ENCODE measurements around the gene CSTB. TPM values are rescaled to one million over a fixed set of nuclear protein-coding genes. Genes with fewer than 3 reads are reported as not detected.

CSTB gene
- total RNA-seq, 1 donor from 2014 or later, result 42.6 TPM

DNA sequence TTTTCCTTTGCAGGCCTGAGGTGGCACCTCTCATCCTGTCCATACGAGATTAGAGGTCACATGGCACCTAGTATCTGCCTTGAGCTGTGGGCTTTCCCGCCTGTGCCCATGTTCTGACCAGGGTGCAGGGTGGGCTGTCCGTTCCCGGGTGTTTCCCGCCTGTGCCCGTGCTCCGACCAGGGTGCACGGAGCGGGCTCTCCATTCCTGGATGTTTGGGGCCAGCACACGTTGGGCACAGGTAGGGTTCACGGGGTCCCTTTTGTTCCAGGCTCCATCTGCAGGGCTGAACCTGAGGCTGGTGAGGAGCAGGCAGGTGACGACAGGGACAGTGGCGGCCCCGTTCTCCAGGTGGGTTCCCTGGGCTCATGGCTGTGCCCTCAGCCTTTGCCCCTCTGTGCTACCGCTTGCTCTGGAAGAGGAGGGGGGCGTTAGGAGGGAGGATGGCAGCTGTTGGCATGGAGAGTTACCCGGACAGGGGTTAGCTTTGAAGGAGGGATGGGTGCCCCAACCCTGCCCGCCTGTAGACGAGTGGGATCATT is 23.3 kb upstream of the CSTB start:
- Mint-ChIP-seq H3K4me3 (ENCODE audit: low read depth) (no peak overlapping the region), H3K36me3 (ENCODE audit: insufficient read depth) (peaks cover 15% of the 10 kb centered on the region), H3K4me1 (ENCODE audit: low read depth) (no peaks in the 10 kb centered on the region), H3K27ac (no peak overlapping the region), H3K9me3 (ENCODE audit: low read depth) (no peaks in the 10 kb centered on the region), H3K27me3 (no peaks in the 10 kb centered on the region)
- DNase-seq (ENCODE audit: low spot score, unreplicated experiment), result no peak
- no peak for TF ChIP-seq CTCF (IDR thresholded peaks at IDR 0.05; ENCODE audit: unreplicated experiment)

GRCh38 chr21:43797925-43798715 is 22.0 kb upstream of the CSTB start:
- H3K27me3 Mint-ChIP-seq, result no peaks in the 10 kb centered on the region
- no peak overlapping the region for H3K27ac Mint-ChIP-seq
- no peak overlapping the region for H3K4me3 Mint-ChIP-seq (ENCODE audit: low read depth)
- H3K9me3 Mint-ChIP-seq (ENCODE audit: low read depth), result no peaks in the 10 kb centered on the region
- DNase-seq (ENCODE audit: low spot score, unreplicated experiment), result no peak
- TF ChIP-seq CTCF (IDR thresholded peaks at IDR 0.05; ENCODE audit: unreplicated experiment), result no peak
- H3K4me1 Mint-ChIP-seq (ENCODE audit: low read depth), result no peaks in the 10 kb centered on the region
- peaks cover 14% of the 10 kb centered on the region for H3K36me3 Mint-ChIP-seq (ENCODE audit: insufficient read depth)

GRCh38 chr21:43797415-43797814 is 21.3 kb upstream of the CSTB start:
- Mint-ChIP-seq H3K27me3 (no peaks in the 10 kb centered on the region), H3K9me3 (ENCODE audit: low read depth) (no peaks in the 10 kb centered on the region), H3K4me1 (ENCODE audit: low read depth) (no peaks in the 10 kb centered on the region), H3K36me3 (ENCODE audit: insufficient read depth) (peaks cover 12% of the 10 kb centered on the region), H3K27ac (no peak overlapping the region), H3K4me3 (ENCODE audit: low read depth) (no peak overlapping the region)
- no peak for TF ChIP-seq CTCF (IDR thresholded peaks at IDR 0.05; ENCODE audit: unreplicated experiment)
- DNase-seq (ENCODE audit: low spot score, unreplicated experiment), result no peak

DNA sequence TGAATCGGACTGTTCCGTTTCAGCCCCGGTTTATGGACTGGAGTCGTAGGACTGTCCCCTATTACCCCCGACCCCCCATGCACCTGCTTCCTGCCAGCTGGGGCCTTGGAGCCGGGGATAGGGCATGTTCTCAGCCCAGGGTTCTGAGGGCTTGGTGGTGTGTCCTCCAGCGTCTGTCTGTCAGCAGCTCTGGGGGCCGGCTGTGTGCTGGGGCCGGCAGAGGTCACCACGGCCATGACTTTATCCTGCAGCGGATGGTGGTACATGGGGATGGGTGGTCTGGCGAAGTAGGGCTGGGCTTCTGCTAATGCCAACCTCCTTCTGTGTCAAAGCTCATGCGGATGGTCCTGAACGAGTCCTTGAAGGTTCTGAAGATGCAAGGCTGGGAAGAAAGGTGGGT is 18.7 kb upstream of the CSTB start:
- no peaks in the 10 kb centered on the region for H3K9me3 Mint-ChIP-seq (ENCODE audit: low read depth)
- H3K27ac Mint-ChIP-seq, result no peak overlapping the region
- no peak for DNase-seq (ENCODE audit: low spot score, unreplicated experiment)
- H3K27me3 Mint-ChIP-seq, result no peaks in the 10 kb centered on the region
- peaks cover 6% of the 10 kb centered on the region for H3K4me1 Mint-ChIP-seq (ENCODE audit: low read depth)
- no peak for TF ChIP-seq CTCF (IDR thresholded peaks at IDR 0.05; ENCODE audit: unreplicated experiment)
- H3K4me3 Mint-ChIP-seq (ENCODE audit: low read depth), result no peak overlapping the region
- H3K36me3 Mint-ChIP-seq (ENCODE audit: insufficient read depth), result peaks cover 12% of the 10 kb centered on the region

- H3K4me3 Mint-ChIP-seq (ENCODE audit: low read depth), result no peak overlapping the region
- H3K27me3 Mint-ChIP-seq, result no peaks in the 10 kb centered on the region
- no peak for TF ChIP-seq CTCF (IDR thresholded peaks at IDR 0.05; ENCODE audit: unreplicated experiment)
- H3K27ac Mint-ChIP-seq, result no peak overlapping the region
- no peaks in the 10 kb centered on the region for H3K9me3 Mint-ChIP-seq (ENCODE audit: low read depth)
- H3K4me1 Mint-ChIP-seq (ENCODE audit: low read depth), result peaks cover 7% of the 10 kb centered on the region
- no peak for DNase-seq (ENCODE audit: low spot score, unreplicated experiment)
- peaks cover 12% of the 10 kb centered on the region for H3K36me3 Mint-ChIP-seq (ENCODE audit: insufficient read depth)
These were observed 18.2 kb upstream of the CSTB start for GRCh38 chr21:43794311-43794710.
